Neural progenitor cell (in vitro differentiated cells): ENCODE data around the gene SLC24A1. TPM values are rescaled to one million over a fixed set of nuclear protein-coding genes. Genes with fewer than 3 reads are reported as not detected.

Experiments
- DNase-seq: peaks from one replicate; pipeline ENCODE4 v3.0.0-alpha.2; 2016; ENCODE audit warnings: low spot score
- H2AFZ ChIP-seq: fragments of 200-600 bp; sonication (generic); replicated peaks from 2 replicates; pipeline ENCODE4 v1.6.1; 2016; ENCODE audit warnings: antibody characterized with exemption
- H3F3A ChIP-seq: fragments of 200-600 bp; sonication (generic); 2 replicates; pipeline ENCODE4 v1.6.1; 2016; ENCODE audit warnings: antibody characterized with exemption, low read depth
- H3K27ac ChIP-seq: fragments of 200-600 bp; sonication (generic); 2 replicates; pipeline ENCODE4 v1.5.1; 2016; ENCODE audit warnings: mild to moderate bottlenecking
- H3K27me3 ChIP-seq: fragments of 200-600 bp; sonication (generic); 2 replicates; pipeline ENCODE4 v1.6.1; 2016; ENCODE audit warnings: mild to moderate bottlenecking, moderate library complexity
- H3K36me3 ChIP-seq: fragments of 200-600 bp; sonication (generic); 2 replicates; pipeline ENCODE4 v1.5.1; 2016
- H3K4me1 ChIP-seq: fragments of 200-600 bp; sonication (generic); 2 replicates; pipeline ENCODE4 v1.6.1; 2016; ENCODE audit warnings: mixed run types
- H3K4me2 ChIP-seq: fragments of 200-600 bp; sonication (generic); 2 replicates; pipeline ENCODE4 v1.6.1; 2016
- H3K4me3 ChIP-seq: fragments of 200-600 bp; sonication (generic); 2 replicates; pipeline ENCODE4 v1.5.1; 2016
- H3K79me2 ChIP-seq: fragments of 200-600 bp; sonication (generic); 2 replicates; pipeline ENCODE4 v1.6.1; 2016; ENCODE audit warnings: low read depth
- H3K9ac ChIP-seq: fragments of 200-600 bp; sonication (generic); 2 replicates; pipeline ENCODE4 v1.6.1; 2016
- H3K9me3 ChIP-seq: fragments of 200-600 bp; sonication (generic); 2 replicates; pipeline ENCODE4 v1.5.1; 2016; ENCODE audit warnings: low read depth
- H4K20me1 ChIP-seq: fragments of 200-600 bp; sonication (generic); 2 replicates; pipeline ENCODE4 v1.6.1; 2016; ENCODE audit warnings: low read depth
- H3K27ac Mint-ChIP-seq: 3 replicates; pipeline ENCODE4 v1.8.0; 2021; ENCODE audit warnings: mixed read lengths
- H3K27me3 Mint-ChIP-seq: 2 replicates; pipeline ENCODE4 v1.8.0; 2022; ENCODE audit warnings: low read depth, mild to moderate bottlenecking, inconsistent platforms, moderate library complexity, mixed read lengths; ENCODE audit not compliant: insufficient read depth
- H3K36me3 Mint-ChIP-seq: 3 replicates; pipeline ENCODE4 v1.8.0; 2021; ENCODE audit warnings: mixed read lengths
- H3K4me1 Mint-ChIP-seq: 3 replicates; pipeline ENCODE4 v1.8.0; 2021; ENCODE audit warnings: mixed read lengths
- H3K4me3 Mint-ChIP-seq: 3 replicates; pipeline ENCODE4 v1.8.0; 2021; ENCODE audit warnings: mild to moderate bottlenecking, moderate library complexity, mixed read lengths
- H3K9me3 Mint-ChIP-seq: 3 replicates; pipeline ENCODE4 v1.8.0; 2020; ENCODE audit warnings: mixed read lengths
- EZH2 ChIP-seq: fragments of 200-600 bp; sonication (generic); IDR thresholded peaks from 2 replicates; pipeline ENCODE4 v1.6.1; 2017; ENCODE audit warnings: antibody characterized with exemption, mild to moderate bottlenecking, moderate library complexity
- EZH2phosphoT487 ChIP-seq: fragments of 200-600 bp; sonication (generic); IDR thresholded peaks from 2 replicates; pipeline ENCODE4 v1.6.1; 2017; ENCODE audit warnings: antibody characterized with exemption
- total RNA-seq: library from RNA; depleted of rRNA; stranded (reverse); fragments of >200 nt; gene quantifications from 2 replicates; pipeline ENCODE4 v1.2.3, GENCODE V29; 2015; ENCODE audit warnings: low replicate concordance
- TF ChIP-seq, protein P1 (sequence below): fragments of 200-600 bp; sonication (generic); IDR thresholded peaks from 2 replicates; pipeline ENCODE4 v1.5.1; 2017; ENCODE audit warnings: antibody characterized with exemption, mild to moderate bottlenecking

SLC24A1 gene
- total RNA-seq, 1 donor from 2014 or later = 10.6 TPM

DNA sequence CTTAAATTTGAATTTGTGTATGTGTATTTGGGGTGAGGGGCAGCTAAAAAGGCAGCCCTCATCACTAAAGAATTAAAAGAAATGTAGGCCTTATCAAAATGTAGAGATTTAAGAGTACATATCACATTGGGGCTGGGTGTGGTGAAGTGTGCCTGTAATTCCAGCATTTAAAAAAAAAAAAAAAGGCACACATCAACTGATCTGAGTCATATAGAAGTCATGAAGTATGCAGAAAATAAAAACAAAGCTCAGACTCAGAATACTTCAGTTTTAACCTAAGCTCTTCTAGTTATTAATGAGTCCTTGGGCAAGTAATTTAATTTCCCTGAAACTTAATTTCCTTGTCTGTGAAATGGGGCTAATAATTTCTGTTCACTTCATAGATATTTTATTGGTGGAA is 31.6 kb downstream of the SLC24A1 start:
- no peak overlapping the region for H3K27ac Mint-ChIP-seq
- no peak for TF ChIP-seq EZH2phosphoT487
- no peak for DNase-seq
- Histone ChIP-seq H3K4me3 (no peak overlapping the region), H3K4me2 (no peak overlapping the region), H3K27ac (no peak overlapping the region), H3K27me3 (no peaks in the 10 kb centered on the region), H3K4me1 (no peaks in the 10 kb centered on the region), H3K9ac (no peak overlapping the region), H3K36me3 (no peaks in the 10 kb centered on the region), H3K9me3 (no peaks in the 10 kb centered on the region), H4K20me1 (no peaks in the 10 kb centered on the region), H3F3A (no peaks in the 10 kb centered on the region), H2AFZ (no peak overlapping the region), H3K79me2 (no peaks in the 10 kb centered on the region)
- peaks cover 3% of the 10 kb centered on the region for H3K36me3 Mint-ChIP-seq
- H3K4me3 Mint-ChIP-seq = no peak overlapping the region
- H3K4me1 Mint-ChIP-seq = no peaks in the 10 kb centered on the region
- no peaks in the 10 kb centered on the region for H3K27me3 Mint-ChIP-seq
- H3K9me3 Mint-ChIP-seq = no peaks in the 10 kb centered on the region

DNA sequence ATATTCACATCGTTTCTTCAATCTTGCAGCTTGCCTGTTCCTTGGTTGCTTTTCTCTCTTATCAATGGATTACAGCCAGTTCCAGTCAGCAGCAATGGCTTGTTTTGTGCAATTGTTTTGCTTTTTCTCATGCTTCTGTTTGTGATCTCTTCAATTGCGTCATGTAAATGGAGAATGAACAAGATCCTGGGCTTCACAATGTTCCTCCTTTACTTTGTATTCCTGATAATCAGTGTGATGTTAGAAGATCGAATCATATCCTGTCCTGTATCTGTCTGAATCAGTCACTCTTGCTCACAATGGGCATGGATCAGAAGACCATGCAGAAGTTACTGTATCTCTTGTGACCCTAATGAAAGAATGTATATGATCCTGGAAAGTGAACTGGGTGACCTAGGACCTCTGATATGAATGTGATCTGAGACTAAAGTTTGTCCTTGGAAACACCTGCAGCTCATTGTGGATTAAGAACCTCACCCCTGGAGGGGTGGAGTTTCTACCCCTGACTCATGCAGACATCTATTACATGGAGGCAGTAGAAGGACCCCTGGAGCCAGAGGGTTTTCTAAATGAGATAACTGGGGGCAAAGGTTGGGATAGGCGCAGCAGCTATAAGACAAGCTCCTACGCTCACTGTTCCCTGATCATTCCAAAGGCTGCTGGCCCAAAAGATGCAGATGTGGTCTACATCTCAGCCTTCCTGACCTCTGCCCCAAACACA is 32.2 kb downstream of the SLC24A1 start:
- Histone ChIP-seq H3K4me1 (no peaks in the 10 kb centered on the region), H4K20me1 (no peaks in the 10 kb centered on the region), H3K36me3 (no peaks in the 10 kb centered on the region), H3K9ac (no peak overlapping the region), H2AFZ (no peak overlapping the region), H3K27me3 (no peaks in the 10 kb centered on the region), H3K27ac (no peak overlapping the region), H3K79me2 (no peaks in the 10 kb centered on the region), H3F3A (no peaks in the 10 kb centered on the region), H3K4me2 (no peak overlapping the region), H3K9me3 (no peaks in the 10 kb centered on the region), H3K4me3 (no peak overlapping the region)
- H3K27ac Mint-ChIP-seq = no peak overlapping the region
- DNase-seq = no peak
- no peaks in the 10 kb centered on the region for H3K27me3 Mint-ChIP-seq
- TF ChIP-seq EZH2phosphoT487 (no peak), EZH2 (no peak)
- TF ChIP-seq, protein P1, sequence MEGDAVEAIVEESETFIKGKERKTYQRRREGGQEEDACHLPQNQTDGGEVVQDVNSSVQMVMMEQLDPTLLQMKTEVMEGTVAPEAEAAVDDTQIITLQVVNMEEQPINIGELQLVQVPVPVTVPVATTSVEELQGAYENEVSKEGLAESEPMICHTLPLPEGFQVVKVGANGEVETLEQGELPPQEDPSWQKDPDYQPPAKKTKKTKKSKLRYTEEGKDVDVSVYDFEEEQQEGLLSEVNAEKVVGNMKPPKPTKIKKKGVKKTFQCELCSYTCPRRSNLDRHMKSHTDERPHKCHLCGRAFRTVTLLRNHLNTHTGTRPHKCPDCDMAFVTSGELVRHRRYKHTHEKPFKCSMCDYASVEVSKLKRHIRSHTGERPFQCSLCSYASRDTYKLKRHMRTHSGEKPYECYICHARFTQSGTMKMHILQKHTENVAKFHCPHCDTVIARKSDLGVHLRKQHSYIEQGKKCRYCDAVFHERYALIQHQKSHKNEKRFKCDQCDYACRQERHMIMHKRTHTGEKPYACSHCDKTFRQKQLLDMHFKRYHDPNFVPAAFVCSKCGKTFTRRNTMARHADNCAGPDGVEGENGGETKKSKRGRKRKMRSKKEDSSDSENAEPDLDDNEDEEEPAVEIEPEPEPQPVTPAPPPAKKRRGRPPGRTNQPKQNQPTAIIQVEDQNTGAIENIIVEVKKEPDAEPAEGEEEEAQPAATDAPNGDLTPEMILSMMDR = no peak
- no peaks in the 10 kb centered on the region for H3K9me3 Mint-ChIP-seq
- H3K36me3 Mint-ChIP-seq = peaks cover 3% of the 10 kb centered on the region
- no peak overlapping the region for H3K4me3 Mint-ChIP-seq
- no peaks in the 10 kb centered on the region for H3K4me1 Mint-ChIP-seq

DNA sequence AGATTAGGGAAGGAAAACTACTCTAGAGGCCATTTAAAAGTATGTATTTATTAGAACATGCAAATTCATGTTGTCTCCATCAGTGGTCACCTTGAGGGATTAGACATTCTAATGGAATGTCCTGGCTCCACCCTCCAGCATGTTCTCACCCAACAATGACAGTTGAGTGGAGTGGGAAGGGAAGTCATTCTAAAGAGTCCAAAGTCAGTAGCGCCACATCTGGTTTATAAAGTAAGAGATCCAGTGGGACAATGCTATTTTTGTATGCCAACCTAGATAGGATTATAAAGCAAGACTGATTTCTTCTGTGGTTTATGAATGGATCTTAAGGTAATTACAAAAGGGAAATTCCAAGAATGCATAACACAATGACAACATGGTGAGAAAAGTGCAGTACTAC is 33.3 kb downstream of the SLC24A1 start:
- no peak overlapping the region for H3K4me3 Mint-ChIP-seq
- no peaks in the 10 kb centered on the region for H3K27me3 ChIP-seq
- H3K9me3 ChIP-seq = no peaks in the 10 kb centered on the region
- no peak overlapping the region for H3K9ac ChIP-seq
- H3K27ac ChIP-seq = no peak overlapping the region
- peaks cover 3% of the 10 kb centered on the region for H3K36me3 Mint-ChIP-seq
- TF ChIP-seq EZH2phosphoT487 (no peak), EZH2 (no peak)
- TF ChIP-seq, protein P1 = no peak
- H4K20me1 ChIP-seq = no peaks in the 10 kb centered on the region
- H3K36me3 ChIP-seq = no peaks in the 10 kb centered on the region
- no peaks in the 10 kb centered on the region for H3K4me1 Mint-ChIP-seq
- no peaks in the 10 kb centered on the region for H3K4me1 ChIP-seq
- DNase-seq = no peak
- H2AFZ ChIP-seq = no peak overlapping the region
- no peak overlapping the region for H3K27ac Mint-ChIP-seq
- H3K4me3 ChIP-seq = no peak overlapping the region
- no peak overlapping the region for H3K4me2 ChIP-seq
- no peaks in the 10 kb centered on the region for H3K27me3 Mint-ChIP-seq
- no peaks in the 10 kb centered on the region for H3K9me3 Mint-ChIP-seq
- H3F3A ChIP-seq = no peaks in the 10 kb centered on the region
- no peaks in the 10 kb centered on the region for H3K79me2 ChIP-seq

DNA sequence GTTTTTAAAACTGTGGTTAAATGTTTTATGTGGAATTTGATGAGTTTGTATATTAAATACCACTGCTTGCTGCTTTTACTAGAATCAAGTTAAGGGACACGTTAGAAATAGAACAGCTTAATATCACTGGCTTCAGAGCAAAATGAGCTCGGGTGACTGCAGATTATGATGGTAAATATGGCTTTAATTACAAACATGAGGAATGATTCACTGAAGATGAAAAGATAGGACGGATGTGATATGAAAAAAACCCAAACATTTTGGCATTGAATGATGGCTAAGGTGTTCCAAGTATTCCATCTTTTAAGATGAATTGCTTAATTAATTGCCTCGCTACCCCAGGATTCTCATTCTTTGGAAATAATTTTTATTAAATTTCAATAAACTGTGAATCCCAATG is 33.7 kb downstream of the SLC24A1 start:
- no peak for DNase-seq
- no peaks in the 10 kb centered on the region for H4K20me1 ChIP-seq
- no peaks in the 10 kb centered on the region for H3K4me1 ChIP-seq
- H3K36me3 ChIP-seq = no peaks in the 10 kb centered on the region
- H3K27me3 Mint-ChIP-seq = no peaks in the 10 kb centered on the region
- H3K27ac Mint-ChIP-seq = no peak overlapping the region
- TF ChIP-seq EZH2phosphoT487 = no peak
- TF ChIP-seq, protein P1 = no peak
- TF ChIP-seq EZH2 = no peak
- H3K4me3 Mint-ChIP-seq = no peak overlapping the region
- H3K4me3 ChIP-seq = no peak overlapping the region
- H3K4me2 ChIP-seq = no peak overlapping the region
- no peaks in the 10 kb centered on the region for H3K27me3 ChIP-seq
- no peaks in the 10 kb centered on the region for H3K4me1 Mint-ChIP-seq
- no peak overlapping the region for H3K27ac ChIP-seq
- no peaks in the 10 kb centered on the region for H3K79me2 ChIP-seq
- no peak overlapping the region for H3K9ac ChIP-seq
- H2AFZ ChIP-seq = no peak overlapping the region
- no peaks in the 10 kb centered on the region for H3K9me3 Mint-ChIP-seq
- H3F3A ChIP-seq = no peaks in the 10 kb centered on the region
- no peaks in the 10 kb centered on the region for H3K9me3 ChIP-seq
- H3K36me3 Mint-ChIP-seq = peaks cover 3% of the 10 kb centered on the region
